ENCODE measurements around the gene GOLGA6L7. TPM values are rescaled to one million over a fixed set of nuclear protein-coding genes. Genes with fewer than 3 reads are reported as not detected.
"Not testable (repeated sequence)": the region's sequence is repeated elsewhere in the genome, so short reads cannot be mapped to it uniquely, and the experiment has no call there.

Gene GOLGA6L7
- total RNA-seq, 1 donor: not detected

- H3K4me3 ChIP-seq (ENCODE audit: insufficient read depth, low read length); H3K79me2 ChIP-seq (ENCODE audit: insufficient read depth, low read length); H3K4me2 ChIP-seq (ENCODE audit: insufficient read depth, low read length); H3K27me3 ChIP-seq (ENCODE audit: insufficient read depth, low read length); H3K9me3 ChIP-seq (ENCODE audit: low read depth, low read length); DNase-seq (ENCODE audit: insufficient read length, low spot score, missing footprints); H3K4me1 ChIP-seq (ENCODE audit: insufficient read depth, low read length); H3K36me3 ChIP-seq (ENCODE audit: insufficient read depth, low read length); H4K20me1 ChIP-seq (ENCODE audit: insufficient read depth, low read length); H3K27ac ChIP-seq (ENCODE audit: low read depth, low read length); H2AFZ ChIP-seq (ENCODE audit: low read length): not testable (repeated sequence)
These were observed 4.9 kb downstream of the GOLGA6L7 start for GRCh38 chr15:28843520-28843919.

- not testable (repeated sequence) for H3K4me3 ChIP-seq (ENCODE audit: insufficient read depth, low read length); H3K27ac ChIP-seq (ENCODE audit: low read depth, low read length); H3K27me3 ChIP-seq (ENCODE audit: insufficient read depth, low read length); H3K79me2 ChIP-seq (ENCODE audit: insufficient read depth, low read length); H2AFZ ChIP-seq (ENCODE audit: low read length); H4K20me1 ChIP-seq (ENCODE audit: insufficient read depth, low read length); H3K36me3 ChIP-seq (ENCODE audit: insufficient read depth, low read length); H3K9me3 ChIP-seq (ENCODE audit: low read depth, low read length); H3K4me1 ChIP-seq (ENCODE audit: insufficient read depth, low read length); H3K4me2 ChIP-seq (ENCODE audit: insufficient read depth, low read length)
- peak; percentile 37 for DNase-seq (ENCODE audit: insufficient read length, low spot score, missing footprints)
These were observed 6.2 kb downstream of the GOLGA6L7 start for GRCh38 chr15:28842210-28842609.

GRCh38 chr15:28840285-28840684 lies 8.2 kb downstream of the GOLGA6L7 start:
- DNase-seq (ENCODE audit: insufficient read length, low spot score, missing footprints); H3K27me3 ChIP-seq (ENCODE audit: insufficient read depth, low read length); H3K4me3 ChIP-seq (ENCODE audit: insufficient read depth, low read length); H3K4me1 ChIP-seq (ENCODE audit: insufficient read depth, low read length); H3K9me3 ChIP-seq (ENCODE audit: low read depth, low read length); H3K79me2 ChIP-seq (ENCODE audit: insufficient read depth, low read length); H3K27ac ChIP-seq (ENCODE audit: low read depth, low read length); H3K4me2 ChIP-seq (ENCODE audit: insufficient read depth, low read length); H3K36me3 ChIP-seq (ENCODE audit: insufficient read depth, low read length); H4K20me1 ChIP-seq (ENCODE audit: insufficient read depth, low read length); H2AFZ ChIP-seq (ENCODE audit: low read length): not testable (repeated sequence)

- not testable (repeated sequence) for H2AFZ ChIP-seq (ENCODE audit: low read length); H3K27me3 ChIP-seq (ENCODE audit: insufficient read depth, low read length); H3K4me1 ChIP-seq (ENCODE audit: insufficient read depth, low read length); H3K27ac ChIP-seq (ENCODE audit: low read depth, low read length); H3K4me3 ChIP-seq (ENCODE audit: insufficient read depth, low read length); H3K9me3 ChIP-seq (ENCODE audit: low read depth, low read length); H4K20me1 ChIP-seq (ENCODE audit: insufficient read depth, low read length); H3K36me3 ChIP-seq (ENCODE audit: insufficient read depth, low read length); H3K4me2 ChIP-seq (ENCODE audit: insufficient read depth, low read length); DNase-seq (ENCODE audit: insufficient read length, low spot score, missing footprints); H3K79me2 ChIP-seq (ENCODE audit: insufficient read depth, low read length)
These were observed 13.4 kb downstream of the GOLGA6L7 start for GRCh38 chr15:28834957-28835585.

- H3K36me3 ChIP-seq (ENCODE audit: insufficient read depth, low read length); H3K27ac ChIP-seq (ENCODE audit: low read depth, low read length); H3K79me2 ChIP-seq (ENCODE audit: insufficient read depth, low read length); H3K4me1 ChIP-seq (ENCODE audit: insufficient read depth, low read length); H4K20me1 ChIP-seq (ENCODE audit: insufficient read depth, low read length); H3K27me3 ChIP-seq (ENCODE audit: insufficient read depth, low read length); H3K9me3 ChIP-seq (ENCODE audit: low read depth, low read length): not testable (repeated sequence)
- Histone ChIP-seq H3K4me2 (ENCODE audit: insufficient read depth, low read length) (peak overlapping the region; percentile 62), H3K4me3 (ENCODE audit: insufficient read depth, low read length) (peak overlapping the region; percentile 56), H2AFZ (ENCODE audit: low read length) (peak overlapping the region; percentile 41)
- DNase-seq (ENCODE audit: insufficient read length, low spot score, missing footprints): peak; percentile 95
These were observed 16.4 kb downstream of the GOLGA6L7 start for GRCh38 chr15:28831897-28832587.

GRCh38 chr15:28821420-28821819 lies 27.0 kb downstream of the GOLGA6L7 start:
- H3K4me2 ChIP-seq (ENCODE audit: insufficient read depth, low read length); H3K4me1 ChIP-seq (ENCODE audit: insufficient read depth, low read length); DNase-seq (ENCODE audit: insufficient read length, low spot score, missing footprints); H2AFZ ChIP-seq (ENCODE audit: low read length); H3K9me3 ChIP-seq (ENCODE audit: low read depth, low read length); H3K79me2 ChIP-seq (ENCODE audit: insufficient read depth, low read length); H3K27me3 ChIP-seq (ENCODE audit: insufficient read depth, low read length); H4K20me1 ChIP-seq (ENCODE audit: insufficient read depth, low read length); H3K36me3 ChIP-seq (ENCODE audit: insufficient read depth, low read length); H3K4me3 ChIP-seq (ENCODE audit: insufficient read depth, low read length); H3K27ac ChIP-seq (ENCODE audit: low read depth, low read length): not testable (repeated sequence)

GRCh38 chr15:28819930-28820295 lies 28.5 kb downstream of the GOLGA6L7 start:
- H3K4me1 ChIP-seq (ENCODE audit: insufficient read depth, low read length); H3K4me3 ChIP-seq (ENCODE audit: insufficient read depth, low read length); H4K20me1 ChIP-seq (ENCODE audit: insufficient read depth, low read length); H3K36me3 ChIP-seq (ENCODE audit: insufficient read depth, low read length); H3K79me2 ChIP-seq (ENCODE audit: insufficient read depth, low read length); H3K4me2 ChIP-seq (ENCODE audit: insufficient read depth, low read length); H3K27ac ChIP-seq (ENCODE audit: low read depth, low read length); H3K27me3 ChIP-seq (ENCODE audit: insufficient read depth, low read length); H3K9me3 ChIP-seq (ENCODE audit: low read depth, low read length); H2AFZ ChIP-seq (ENCODE audit: low read length); DNase-seq (ENCODE audit: insufficient read length, low spot score, missing footprints): not testable (repeated sequence)

GRCh38 chr15:28819019-28819929 lies 29.2 kb downstream of the GOLGA6L7 start:
- H3K9me3 ChIP-seq (ENCODE audit: low read depth, low read length); H3K4me1 ChIP-seq (ENCODE audit: insufficient read depth, low read length); H2AFZ ChIP-seq (ENCODE audit: low read length); H3K4me3 ChIP-seq (ENCODE audit: insufficient read depth, low read length); H3K27me3 ChIP-seq (ENCODE audit: insufficient read depth, low read length); H3K79me2 ChIP-seq (ENCODE audit: insufficient read depth, low read length); DNase-seq (ENCODE audit: insufficient read length, low spot score, missing footprints); H3K36me3 ChIP-seq (ENCODE audit: insufficient read depth, low read length); H4K20me1 ChIP-seq (ENCODE audit: insufficient read depth, low read length); H3K27ac ChIP-seq (ENCODE audit: low read depth, low read length): not testable (repeated sequence)
- H3K4me2 ChIP-seq (ENCODE audit: insufficient read depth, low read length): peak overlapping the region; percentile 23

All from osteoblast (primary cell).